Epithelial cell of esophagus (primary cell): Measurements from ENCODE around the gene DMC1.

Experiments
- DNase-seq: peaks from one replicate; pipeline ENCODE4 v3.0.0; 2010; ENCODE audit warnings: low read depth
- H3K4me3 ChIP-seq: 2 replicates; pipeline ENCODE4 v1.5.1; 2011; ENCODE audit warnings: mild to moderate bottlenecking, low read length, control low read depth
- CTCF ChIP-seq: IDR thresholded peaks from 2 replicates; pipeline ENCODE4 v1.5.1; 2011; ENCODE audit warnings: low read depth, mild to moderate bottlenecking, low read length, control low read depth, inconsistent platforms; ENCODE audit not compliant: insufficient read depth; ENCODE audit errors: missing control alignments

Gene DMC1

GRCh38 chr22:38490915-38491314 is 79.1 kb downstream of the DMC1 start:
- no peak for TF ChIP-seq CTCF
- H3K4me3 ChIP-seq = no peak overlapping the region
- no peak for DNase-seq

GRCh38 chr22:38490475-38490874 is 79.5 kb downstream of the DMC1 start:
- no peak for DNase-seq
- no peak for TF ChIP-seq CTCF
- no peak overlapping the region for H3K4me3 ChIP-seq

- no peak for DNase-seq
- no peak for TF ChIP-seq CTCF
- no peak overlapping the region for H3K4me3 ChIP-seq
Observed at GRCh38 chr22:38489561-38490145, 80.3 kb downstream of the DMC1 start.

- H3K4me3 ChIP-seq = no peak overlapping the region
- no peak for DNase-seq
- TF ChIP-seq CTCF = no peak
Observed at GRCh38 chr22:38489142-38489541, 80.8 kb downstream of the DMC1 start.

- no peak for TF ChIP-seq CTCF
- H3K4me3 ChIP-seq = no peak overlapping the region
- DNase-seq = no peak
Observed at GRCh38 chr22:38487946-38488345, 82.0 kb downstream of the DMC1 start.

GRCh38 chr22:38485783-38486182 is 84.2 kb downstream of the DMC1 start:
- H3K4me3 ChIP-seq = no peak overlapping the region
- no peak for DNase-seq
- TF ChIP-seq CTCF = no peak

GRCh38 chr22:38484244-38484643 is 85.7 kb downstream of the DMC1 start:
- no peak overlapping the region for H3K4me3 ChIP-seq
- DNase-seq = no peak
- no peak for TF ChIP-seq CTCF
